H9 (cell line): ENCODE measurements around the gene INTS7. TPM values are rescaled to one million over a fixed set of nuclear protein-coding genes. Genes with fewer than 3 reads are reported as not detected.
"Not testable (repeated sequence)": the region's sequence is repeated elsewhere in the genome, so short reads cannot be mapped to it uniquely, and the experiment has no call there.

Experiments used
- DNase-seq: peaks from one replicate; pipeline ENCODE4 v3.0.0-alpha.2; 2017
- H2AFZ ChIP-seq: one replicate; pipeline ENCODE4 v1.6.1; 2013; ENCODE audit warnings: mild to moderate bottlenecking, low read length, control low read depth, moderate library complexity
- H2AK5ac ChIP-seq: 2 replicates; pipeline ENCODE4 v1.6.1; 2013; ENCODE audit warnings: low read length, control low read depth, mixed read lengths; ENCODE audit not compliant: insufficient read length
- H2BK120ac ChIP-seq: one replicate; pipeline ENCODE4 v1.6.1; 2013; ENCODE audit warnings: low read depth, mild to moderate bottlenecking, low read length, control low read depth, inconsistent platforms; ENCODE audit not compliant: poor library complexity, severe bottlenecking
- H2BK12ac ChIP-seq: 2 replicates; pipeline ENCODE4 v1.6.1; 2013; ENCODE audit warnings: low read length, control low read depth, mixed read lengths, low read depth; ENCODE audit not compliant: insufficient read length
- H2BK15ac ChIP-seq: 2 replicates; pipeline ENCODE4 v1.6.1; 2013; ENCODE audit warnings: low read depth, low read length, control low read depth
- H2BK20ac ChIP-seq: one replicate; pipeline ENCODE4 v1.6.1; 2013; ENCODE audit warnings: low read depth, mild to moderate bottlenecking, low read length, control low read depth, inconsistent platforms; ENCODE audit not compliant: poor library complexity, severe bottlenecking
- H2BK5ac ChIP-seq: 2 replicates; pipeline ENCODE4 v1.6.1; 2013; ENCODE audit warnings: low read length, control low read depth, mixed read lengths; ENCODE audit not compliant: insufficient read length
- H3K14ac ChIP-seq: 2 replicates; pipeline ENCODE4 v1.6.1; 2013; ENCODE audit warnings: low read length, control low read depth; ENCODE audit not compliant: insufficient read depth
- H3K18ac ChIP-seq: 2 replicates; pipeline ENCODE4 v1.6.1; 2013; ENCODE audit warnings: low read depth, mild to moderate bottlenecking, mixed read lengths, low read length, control low read depth; ENCODE audit not compliant: insufficient read length
- H3K23ac ChIP-seq: 2 replicates; pipeline ENCODE4 v1.6.1; 2013; ENCODE audit warnings: low read length, control low read depth, mixed read lengths, low read depth; ENCODE audit not compliant: insufficient read length
- H3K23me2 ChIP-seq: 2 replicates; pipeline ENCODE4 v1.6.1; 2013; ENCODE audit warnings: low read depth, mild to moderate bottlenecking, mixed read lengths, low read length, control low read depth; ENCODE audit not compliant: insufficient read length, poor library complexity, severe bottlenecking
- H3K27ac ChIP-seq: 2 replicates; pipeline ENCODE4 v1.5.1; 2013; ENCODE audit warnings: low read length, control low read depth, mixed read lengths, low read depth; ENCODE audit not compliant: insufficient read length
- H3K27me3 ChIP-seq: 2 replicates; pipeline ENCODE4 v1.6.1; 2013; ENCODE audit warnings: low read length, control low read depth, inconsistent platforms; ENCODE audit not compliant: insufficient read depth
- H3K4ac ChIP-seq: 2 replicates; pipeline ENCODE4 v1.6.1; 2013; ENCODE audit warnings: low read depth, mild to moderate bottlenecking, control low read depth, inconsistent platforms, low read length, moderate library complexity
- H3K4me1 ChIP-seq: 2 replicates; pipeline ENCODE4 v1.6.1; 2013; ENCODE audit warnings: low read length, control low read depth, inconsistent platforms; ENCODE audit not compliant: insufficient read depth
- H3K4me2 ChIP-seq: 2 replicates; pipeline ENCODE4 v1.6.1; 2013; ENCODE audit warnings: low read length, control low read depth, mixed read lengths; ENCODE audit not compliant: insufficient read length, insufficient read depth
- H3K56ac ChIP-seq: 2 replicates; pipeline ENCODE4 v1.6.1; 2013; ENCODE audit warnings: low read depth, mild to moderate bottlenecking, mixed read lengths, low read length, control low read depth; ENCODE audit not compliant: insufficient read length
- H3K79me1 ChIP-seq: 2 replicates; pipeline ENCODE4 v1.6.1; 2013; ENCODE audit warnings: low read depth, mild to moderate bottlenecking, moderate library complexity, low read length, control low read depth, inconsistent platforms; ENCODE audit not compliant: insufficient read depth, poor library complexity, severe bottlenecking
- H3K79me2 ChIP-seq: 2 replicates; pipeline ENCODE4 v1.6.1; 2013; ENCODE audit warnings: low read length, control low read depth, inconsistent platforms; ENCODE audit not compliant: insufficient read depth
- H3K9ac ChIP-seq: 2 replicates; pipeline ENCODE4 v1.6.1; 2013; ENCODE audit warnings: low read length, control low read depth, mixed read lengths; ENCODE audit not compliant: insufficient read length; ENCODE audit errors: extremely low read depth
- H3K9me3 ChIP-seq: one replicate; pipeline ENCODE4 v1.6.1; 2013; ENCODE audit warnings: low read depth, low read length, inconsistent platforms; ENCODE audit not compliant: control insufficient read depth
- H3T11ph ChIP-seq: one replicate; pipeline ENCODE4 v1.6.1; 2013; ENCODE audit warnings: mild to moderate bottlenecking, low read length, control low read depth, inconsistent platforms
- H4K20me1 ChIP-seq: one replicate; pipeline ENCODE4 v1.6.1; 2013; ENCODE audit not compliant: control insufficient read depth, insufficient read length, insufficient read depth
- H4K5ac ChIP-seq: 2 replicates; pipeline ENCODE4 v1.6.1; 2013; ENCODE audit warnings: low read depth, mild to moderate bottlenecking, mixed read lengths, low read length, control low read depth; ENCODE audit not compliant: insufficient read length
- H4K8ac ChIP-seq: replicated peaks from 2 replicates; pipeline ENCODE4 v1.6.1; 2013; ENCODE audit warnings: low read length, control low read depth, mixed read lengths, low read depth; ENCODE audit not compliant: insufficient read length
- H4K91ac ChIP-seq: 2 replicates; pipeline ENCODE4 v1.6.1; 2013; ENCODE audit warnings: low read depth, mild to moderate bottlenecking, moderate library complexity, mixed read lengths, low read length, control low read depth; ENCODE audit not compliant: insufficient read length
- H3K27ac Mint-ChIP-seq, 3 experiments: 2 replicates in 2 of 3; 3 replicates in 1 of 3; pipeline ENCODE4 v1.8.0; 2020 to 2021; ENCODE audit warnings: mixed read lengths in 3 of 3, mild to moderate bottlenecking in 1 of 3, moderate library complexity in 1 of 3
- H3K27me3 Mint-ChIP-seq: 2 replicates; pipeline ENCODE4 v1.8.0; 2021; ENCODE audit warnings: low read depth, mild to moderate bottlenecking, moderate library complexity, mixed read lengths
- H3K36me3 Mint-ChIP-seq, 3 experiments: 2 replicates in 2 of 3; 3 replicates in 1 of 3; pipeline ENCODE4 v1.8.0; 2020 to 2021; ENCODE audit warnings: low read depth in 3 of 3, mixed read lengths in 3 of 3; ENCODE audit not compliant: insufficient read depth in 1 of 3
- H3K4me1 Mint-ChIP-seq, 2 experiments: 2 replicates each; pipeline ENCODE4 v1.8.0; 2020; ENCODE audit warnings: mixed read lengths in 2 of 2
- H3K4me3 Mint-ChIP-seq, 2 experiments: 2 replicates in 1 of 2; 3 replicates in 1 of 2; pipeline ENCODE4 v1.8.0; 2020 to 2021; ENCODE audit warnings: mild to moderate bottlenecking in 2 of 2, mixed read lengths in 2 of 2, moderate library complexity in 1 of 2
- H3K9me3 Mint-ChIP-seq, 2 experiments: 2 replicates in 1 of 2; 3 replicates in 1 of 2; pipeline ENCODE4 v1.8.0; 2020; ENCODE audit warnings: mild to moderate bottlenecking in 2 of 2, mixed read lengths in 2 of 2, moderate library complexity in 1 of 2
- WGBS: extraction: QIAGEN DNeasy Blood & Tissue Kit; methylation state at CpG from one replicate; pipeline ENCODE4 v1.1.7; 2013; ENCODE audit warnings: missing lambda C conversion rate, low lambda C conversion rate, mixed read lengths; ENCODE audit not compliant: insufficient read length; ENCODE audit errors: extremely low coverage; 5-methylcytosine and 5-hydroxymethylcytosine counted together
- total RNA-seq: library from RNA; stranded (reverse); gene quantifications from 2 replicates; pipeline ENCODE4 v1.2.1, GENCODE V29; 2021
- TF ChIP-seq, protein P1 (sequence below): fragments of 200-600 bp; sonication (generic); conservative IDR thresholded peaks from 3 replicates; pipeline ENCODE4 v1.8.0; 2021; ENCODE audit warnings: antibody characterized with exemption, mild to moderate bottlenecking

INTS7 gene
- total RNA-seq, 1 experiment from 2014 or later = 32.3 TPM

DNA sequence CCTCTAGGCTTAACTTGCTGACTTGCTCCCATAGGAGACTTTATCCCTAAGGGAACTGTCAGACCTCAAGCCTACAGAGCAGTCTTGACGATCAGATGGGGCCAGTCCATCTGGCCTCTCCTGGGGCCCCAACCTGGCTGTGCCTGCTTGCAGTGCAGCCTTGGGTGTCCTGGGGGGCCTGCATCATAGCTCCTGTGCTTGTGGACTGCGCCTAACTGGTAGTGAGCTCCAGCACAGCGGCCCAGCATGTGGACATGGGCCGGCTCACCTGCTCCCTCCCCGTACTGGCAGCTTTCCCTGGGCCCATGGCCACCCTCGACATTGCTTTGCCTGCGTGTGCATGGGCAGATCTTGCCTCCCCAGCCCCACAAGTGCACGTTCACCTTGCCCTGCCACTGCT lies 76.1 kb downstream of the INTS7 start:
- Histone ChIP-seq H3K9me3 (no peaks in the 10 kb centered on the region), H2BK20ac (no peak overlapping the region), H3K27ac (no peak overlapping the region), H2AFZ (no peak overlapping the region), H4K20me1 (no peaks in the 10 kb centered on the region), H2AK5ac (no peak overlapping the region), H3K27me3 (no peaks in the 10 kb centered on the region), H3K4me1 (no peaks in the 10 kb centered on the region), H3K4ac (no peak overlapping the region), H2BK5ac (no peak overlapping the region), H3K14ac (no peak overlapping the region), H3T11ph (no peak overlapping the region), H4K8ac (no peak overlapping the region), H2BK12ac (no peak overlapping the region), H4K91ac (no peak overlapping the region), H2BK120ac (no peak overlapping the region), H3K4me2 (no peak overlapping the region), H3K23me2 (no peaks in the 10 kb centered on the region), H3K56ac (no peak overlapping the region), H3K18ac (no peak overlapping the region), H3K9ac (no peak overlapping the region), H4K5ac (no peak overlapping the region), H3K79me2 (no peaks in the 10 kb centered on the region), H3K79me1 (no peaks in the 10 kb centered on the region), H2BK15ac (no peak overlapping the region), H3K23ac (no peak overlapping the region)
- no CpG with 5 or more reads among the region's 8 CpGs for WGBS
- Mint-ChIP-seq H3K9me3 (no peaks in the 10 kb centered on the region), H3K27me3 (no peaks in the 10 kb centered on the region), H3K27ac (peak overlapping the region in 1 of 3 experiments; percentile 81; a peak in 1 of 7 replicates), H3K36me3 (peaks cover 29 to 53% (median 29%) of the 10 kb centered on the region in 3 experiments), H3K4me3 (no peak overlapping the region), H3K4me1 (peaks cover 0 to 3% of the 10 kb centered on the region in 2 experiments; a peak in 1 of 4 replicates)
- DNase-seq = no peak
- TF ChIP-seq, protein P1, sequence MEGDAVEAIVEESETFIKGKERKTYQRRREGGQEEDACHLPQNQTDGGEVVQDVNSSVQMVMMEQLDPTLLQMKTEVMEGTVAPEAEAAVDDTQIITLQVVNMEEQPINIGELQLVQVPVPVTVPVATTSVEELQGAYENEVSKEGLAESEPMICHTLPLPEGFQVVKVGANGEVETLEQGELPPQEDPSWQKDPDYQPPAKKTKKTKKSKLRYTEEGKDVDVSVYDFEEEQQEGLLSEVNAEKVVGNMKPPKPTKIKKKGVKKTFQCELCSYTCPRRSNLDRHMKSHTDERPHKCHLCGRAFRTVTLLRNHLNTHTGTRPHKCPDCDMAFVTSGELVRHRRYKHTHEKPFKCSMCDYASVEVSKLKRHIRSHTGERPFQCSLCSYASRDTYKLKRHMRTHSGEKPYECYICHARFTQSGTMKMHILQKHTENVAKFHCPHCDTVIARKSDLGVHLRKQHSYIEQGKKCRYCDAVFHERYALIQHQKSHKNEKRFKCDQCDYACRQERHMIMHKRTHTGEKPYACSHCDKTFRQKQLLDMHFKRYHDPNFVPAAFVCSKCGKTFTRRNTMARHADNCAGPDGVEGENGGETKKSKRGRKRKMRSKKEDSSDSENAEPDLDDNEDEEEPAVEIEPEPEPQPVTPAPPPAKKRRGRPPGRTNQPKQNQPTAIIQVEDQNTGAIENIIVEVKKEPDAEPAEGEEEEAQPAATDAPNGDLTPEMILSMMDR = no peak

DNA sequence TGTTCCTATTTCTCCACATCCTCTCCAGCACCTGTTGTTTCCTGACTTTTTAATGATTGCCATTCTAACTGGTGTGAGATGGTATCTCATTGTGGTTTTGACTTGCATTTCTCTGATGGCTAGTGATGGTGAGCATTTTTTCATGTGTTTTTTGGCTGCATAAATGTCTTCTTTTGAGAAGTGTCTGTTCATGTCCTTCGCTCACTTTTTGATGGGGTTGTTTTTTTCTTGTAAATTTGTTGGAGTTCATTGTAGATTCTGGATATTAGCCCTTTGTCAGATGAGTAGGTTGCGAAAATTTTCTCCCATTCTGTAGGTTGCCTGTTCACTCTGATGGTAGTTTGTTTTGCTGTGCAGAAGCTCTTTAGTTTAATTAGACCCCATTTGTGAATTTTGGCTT lies 81.3 kb downstream of the INTS7 start:
- not testable (repeated sequence) for H3K18ac ChIP-seq, H4K8ac ChIP-seq, H3K27ac Mint-ChIP-seq, H3K27me3 Mint-ChIP-seq, H3K4me3 Mint-ChIP-seq, H3K27ac ChIP-seq, H3K4me1 ChIP-seq, H3K27me3 ChIP-seq, H3T11ph ChIP-seq, H3K4me2 ChIP-seq, H4K20me1 ChIP-seq, H3K9me3 Mint-ChIP-seq, H2BK20ac ChIP-seq, H2BK5ac ChIP-seq, H3K9ac ChIP-seq, H2BK12ac ChIP-seq, H3K4ac ChIP-seq, H3K9me3 ChIP-seq, H3K23me2 ChIP-seq, H4K91ac ChIP-seq, H3K14ac ChIP-seq, H2BK15ac ChIP-seq, H2AFZ ChIP-seq, H3K4me1 Mint-ChIP-seq, H2AK5ac ChIP-seq, H3K79me1 ChIP-seq, H3K56ac ChIP-seq, H2BK120ac ChIP-seq, H4K5ac ChIP-seq, DNase-seq, H3K23ac ChIP-seq, H3K79me2 ChIP-seq
- no CpG with 5 or more reads among the region's 2 CpGs for WGBS
- H3K36me3 Mint-ChIP-seq = peaks cover 18 to 38% (median 18%) of the 10 kb centered on the region in 3 experiments; a peak in 6 of 7 replicates
